GM12878 (cell line): ENCODE measurements around the gene MDH1B.
"Not testable (repeated sequence)": the region's sequence is repeated elsewhere in the genome, so short reads cannot be mapped to it uniquely, and the experiment has no call there.

Experiments used
- CBX3 ChIP-seq: fragments of 200-600 bp; sonication (generic); IDR thresholded peaks from 2 replicates; pipeline ENCODE4 v1.6.1; 2016; ENCODE audit warnings: low read depth, borderline replicate concordance
- EZH2 ChIP-seq: IDR thresholded peaks from 2 replicates; pipeline ENCODE4 v1.6.1; 2012; ENCODE audit warnings: low read depth, mild to moderate bottlenecking, control low read depth, inconsistent platforms, low read length, borderline replicate concordance; ENCODE audit not compliant: control insufficient read depth
- IKZF1 ChIP-seq: fragments of 450-650 bp; conservative IDR thresholded peaks from 2 replicates; pipeline ENCODE4 v1.6.1; 2017; ENCODE audit warnings: antibody characterized with exemption, mild to moderate bottlenecking
- POLR2A ChIP-seq: IDR thresholded peaks from 2 replicates; pipeline ENCODE4 v1.6.1; 2011; ENCODE audit warnings: low read depth, mild to moderate bottlenecking, low read length
- POLR2AphosphoS5 ChIP-seq: IDR thresholded peaks from 2 replicates; pipeline ENCODE4 v1.6.1; 2011; ENCODE audit warnings: mild to moderate bottlenecking, low read length, inconsistent platforms
- RAD21 ChIP-seq: IDR thresholded peaks from 2 replicates; pipeline ENCODE4 v1.6.1; 2011; ENCODE audit warnings: mild to moderate bottlenecking, low read depth, low read length, moderate library complexity; ENCODE audit not compliant: insufficient read depth
- RFX5 ChIP-seq: IDR thresholded peaks from 2 replicates; pipeline ENCODE4 v1.6.1; 2011; ENCODE audit warnings: low read depth, low read length, improper control_type of control experiment
- SRF ChIP-seq, 2 experiments: IDR thresholded peaks; 2 replicates each; pipeline ENCODE4 v1.6.1; 2011; ENCODE audit warnings: low read depth in 2 of 2, low read length in 2 of 2, mild to moderate bottlenecking in 1 of 2, moderate library complexity in 1 of 2
- TCF12 ChIP-seq: IDR thresholded peaks from 2 replicates; pipeline ENCODE4 v1.6.1; 2011; ENCODE audit warnings: low read depth, mild to moderate bottlenecking, low read length
- YY1 ChIP-seq: IDR thresholded peaks from 2 replicates; pipeline ENCODE4 v1.6.1; 2011; ENCODE audit warnings: low read depth, mild to moderate bottlenecking, low read length
- TF ChIP-seq, protein P1 (sequence below), 3 experiments: IDR thresholded peaks in 2 of 3; conservative IDR thresholded peaks in 1 of 3; 2 replicates each; pipeline ENCODE4 v1.5.1; 2011; ENCODE audit warnings: low read depth in 3 of 3, low read length in 3 of 3, mild to moderate bottlenecking in 3 of 3, control low read depth in 2 of 3, moderate library complexity in 2 of 3, inconsistent platforms in 1 of 3, mixed read lengths in 1 of 3; ENCODE audit not compliant: control insufficient read depth in 2 of 3, insufficient read depth in 1 of 3; ENCODE audit errors: extremely low read depth in 1 of 3
- TF ChIP-seq, protein P2 (sequence below): IDR thresholded peaks from 2 replicates; pipeline ENCODE4 v1.6.1; 2011; ENCODE audit warnings: mild to moderate bottlenecking, low read depth, low read length, moderate library complexity; ENCODE audit not compliant: insufficient replicate concordance

DNA sequence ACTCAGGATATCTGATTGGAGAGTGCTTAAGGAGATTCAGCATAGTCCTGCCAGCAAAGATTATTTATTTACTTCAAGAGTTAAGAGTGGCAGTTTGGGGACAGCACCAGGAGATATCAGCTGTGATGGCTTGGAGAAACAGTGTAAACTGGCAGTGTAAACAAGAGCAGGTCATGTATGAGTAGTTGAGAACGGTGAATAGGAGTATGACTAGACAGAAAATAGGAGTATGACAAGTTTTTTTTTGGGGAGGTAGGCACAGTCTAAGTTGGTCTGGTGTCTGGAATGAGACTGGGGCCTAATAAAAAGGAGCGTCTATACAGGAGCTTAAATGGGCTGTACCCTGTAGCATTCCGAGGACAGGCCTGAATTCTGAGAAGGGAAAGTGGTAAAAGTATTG is 42.5 kb upstream of the MDH1B start:
- TF ChIP-seq, protein P1, sequence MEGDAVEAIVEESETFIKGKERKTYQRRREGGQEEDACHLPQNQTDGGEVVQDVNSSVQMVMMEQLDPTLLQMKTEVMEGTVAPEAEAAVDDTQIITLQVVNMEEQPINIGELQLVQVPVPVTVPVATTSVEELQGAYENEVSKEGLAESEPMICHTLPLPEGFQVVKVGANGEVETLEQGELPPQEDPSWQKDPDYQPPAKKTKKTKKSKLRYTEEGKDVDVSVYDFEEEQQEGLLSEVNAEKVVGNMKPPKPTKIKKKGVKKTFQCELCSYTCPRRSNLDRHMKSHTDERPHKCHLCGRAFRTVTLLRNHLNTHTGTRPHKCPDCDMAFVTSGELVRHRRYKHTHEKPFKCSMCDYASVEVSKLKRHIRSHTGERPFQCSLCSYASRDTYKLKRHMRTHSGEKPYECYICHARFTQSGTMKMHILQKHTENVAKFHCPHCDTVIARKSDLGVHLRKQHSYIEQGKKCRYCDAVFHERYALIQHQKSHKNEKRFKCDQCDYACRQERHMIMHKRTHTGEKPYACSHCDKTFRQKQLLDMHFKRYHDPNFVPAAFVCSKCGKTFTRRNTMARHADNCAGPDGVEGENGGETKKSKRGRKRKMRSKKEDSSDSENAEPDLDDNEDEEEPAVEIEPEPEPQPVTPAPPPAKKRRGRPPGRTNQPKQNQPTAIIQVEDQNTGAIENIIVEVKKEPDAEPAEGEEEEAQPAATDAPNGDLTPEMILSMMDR (IDR thresholded peaks at IDR 0.05 in 2 of 3, conservative IDR thresholded peaks at IDR 0.05 in 1 of 3; ENCODE audit: control insufficient read depth in 2 of 3, extremely low read depth in 1 of 3, insufficient read depth in 1 of 3, low read depth in 3 of 3, low read length in 3 of 3) = not testable (repeated sequence)
- not testable (repeated sequence) for TF ChIP-seq CBX3; POLR2AphosphoS5; RAD21; YY1; POLR2A; EZH2; IKZF1; TCF12; SRF (IDR thresholded peaks at IDR 0.05; ENCODE audit: low read depth in 2 of 2, low read length in 2 of 2); RFX5
- TF ChIP-seq, protein P2, sequence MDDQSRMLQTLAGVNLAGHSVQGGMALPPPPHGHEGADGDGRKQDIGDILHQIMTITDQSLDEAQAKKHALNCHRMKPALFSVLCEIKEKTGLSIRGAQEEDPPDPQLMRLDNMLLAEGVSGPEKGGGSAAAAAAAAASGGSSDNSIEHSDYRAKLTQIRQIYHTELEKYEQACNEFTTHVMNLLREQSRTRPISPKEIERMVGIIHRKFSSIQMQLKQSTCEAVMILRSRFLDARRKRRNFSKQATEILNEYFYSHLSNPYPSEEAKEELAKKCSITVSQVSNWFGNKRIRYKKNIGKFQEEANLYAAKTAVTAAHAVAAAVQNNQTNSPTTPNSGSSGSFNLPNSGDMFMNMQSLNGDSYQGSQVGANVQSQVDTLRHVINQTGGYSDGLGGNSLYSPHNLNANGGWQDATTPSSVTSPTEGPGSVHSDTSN = not testable (repeated sequence)
